Cerebellar nuclear complex (tissue), 1 donor: ENCODE results near the gene ARHGAP11A.
"Not testable (repeated sequence)": the region's sequence is repeated elsewhere in the genome, so short reads cannot be mapped to it uniquely, and the experiment has no call there.

Experiments
- DNase-seq, 2 experiments: peaks; one replicate each; lab custom pipeline; 2025; lab: John Stamatoyannopoulos, UW

ARHGAP11A gene, protein sequence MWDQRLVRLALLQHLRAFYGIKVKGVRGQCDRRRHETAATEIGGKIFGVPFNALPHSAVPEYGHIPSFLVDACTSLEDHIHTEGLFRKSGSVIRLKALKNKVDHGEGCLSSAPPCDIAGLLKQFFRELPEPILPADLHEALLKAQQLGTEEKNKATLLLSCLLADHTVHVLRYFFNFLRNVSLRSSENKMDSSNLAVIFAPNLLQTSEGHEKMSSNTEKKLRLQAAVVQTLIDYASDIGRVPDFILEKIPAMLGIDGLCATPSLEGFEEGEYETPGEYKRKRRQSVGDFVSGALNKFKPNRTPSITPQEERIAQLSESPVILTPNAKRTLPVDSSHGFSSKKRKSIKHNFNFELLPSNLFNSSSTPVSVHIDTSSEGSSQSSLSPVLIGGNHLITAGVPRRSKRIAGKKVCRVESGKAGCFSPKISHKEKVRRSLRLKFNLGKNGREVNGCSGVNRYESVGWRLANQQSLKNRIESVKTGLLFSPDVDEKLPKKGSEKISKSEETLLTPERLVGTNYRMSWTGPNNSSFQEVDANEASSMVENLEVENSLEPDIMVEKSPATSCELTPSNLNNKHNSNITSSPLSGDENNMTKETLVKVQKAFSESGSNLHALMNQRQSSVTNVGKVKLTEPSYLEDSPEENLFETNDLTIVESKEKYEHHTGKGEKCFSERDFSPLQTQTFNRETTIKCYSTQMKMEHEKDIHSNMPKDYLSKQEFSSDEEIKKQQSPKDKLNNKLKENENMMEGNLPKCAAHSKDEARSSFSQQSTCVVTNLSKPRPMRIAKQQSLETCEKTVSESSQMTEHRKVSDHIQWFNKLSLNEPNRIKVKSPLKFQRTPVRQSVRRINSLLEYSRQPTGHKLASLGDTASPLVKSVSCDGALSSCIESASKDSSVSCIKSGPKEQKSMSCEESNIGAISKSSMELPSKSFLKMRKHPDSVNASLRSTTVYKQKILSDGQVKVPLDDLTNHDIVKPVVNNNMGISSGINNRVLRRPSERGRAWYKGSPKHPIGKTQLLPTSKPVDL

DNA sequence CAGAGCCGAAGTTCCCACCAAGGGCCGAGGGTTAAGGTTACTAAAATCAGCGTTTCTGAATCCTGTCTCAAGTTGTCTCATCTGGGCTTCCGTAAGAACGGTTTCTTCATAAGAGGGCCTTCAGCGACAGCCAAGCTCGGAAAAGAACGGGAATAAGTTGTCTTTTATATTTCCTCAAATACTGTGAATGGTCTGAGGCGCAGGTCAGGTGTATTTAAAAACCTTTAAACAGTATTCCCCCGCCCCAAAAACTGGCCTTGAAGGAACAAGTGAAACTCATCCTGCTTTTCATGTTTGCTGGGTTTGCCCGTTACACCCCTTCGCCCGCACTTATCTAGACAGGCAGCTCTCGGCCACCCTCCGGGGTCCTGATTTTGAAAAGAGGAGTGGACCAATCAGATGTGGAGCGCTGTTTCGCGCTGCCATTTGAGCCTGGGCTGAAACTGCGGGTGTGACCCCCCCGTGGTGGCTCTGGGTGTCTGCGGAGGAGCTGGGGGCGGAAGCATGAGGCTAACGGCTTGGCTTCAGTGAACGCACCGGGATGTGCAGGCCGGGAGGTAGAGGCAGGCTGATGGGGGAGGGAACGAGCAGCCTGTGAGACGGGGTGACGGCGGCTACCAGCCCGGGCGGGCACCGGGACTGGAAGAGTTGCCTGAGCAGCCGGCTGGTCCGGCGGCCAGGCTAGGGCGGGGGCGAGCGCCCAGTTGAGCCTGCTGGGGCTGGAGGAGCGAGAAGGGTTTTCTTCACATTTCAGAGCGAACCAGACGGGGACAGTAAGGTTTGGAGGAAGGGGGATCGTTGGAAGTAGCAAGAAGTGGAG lies at the start of gene ARHGAP11A:
TSS of gene ARHGAP11A (plus strand) at position 454 of the 820 bp plus-strand sequence. CDS start 708 bp downstream, outside the sequence.
- not testable (repeated sequence) for DNase-seq

DNA sequence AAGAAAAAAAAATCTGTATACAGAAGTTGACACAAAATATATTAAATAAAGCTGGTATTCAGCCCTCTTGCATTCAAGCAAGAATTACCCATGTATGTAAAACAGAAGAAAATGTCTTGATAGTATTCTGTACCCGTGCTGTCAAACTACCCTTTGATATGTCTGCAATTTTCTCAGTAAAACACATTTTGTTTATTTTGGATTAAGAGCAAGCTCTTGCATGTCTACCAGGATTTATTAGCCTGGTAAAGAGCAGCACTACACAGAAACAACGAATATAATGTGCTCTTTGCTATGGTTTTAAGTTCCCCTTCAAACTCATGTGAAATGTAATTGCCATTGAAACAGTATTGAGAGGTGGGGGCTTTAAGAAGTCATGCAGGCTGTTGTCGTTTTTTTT lies 46.3 kb upstream of the ARHGAP11A start:
- DNase-seq = not testable (repeated sequence)

DNA sequence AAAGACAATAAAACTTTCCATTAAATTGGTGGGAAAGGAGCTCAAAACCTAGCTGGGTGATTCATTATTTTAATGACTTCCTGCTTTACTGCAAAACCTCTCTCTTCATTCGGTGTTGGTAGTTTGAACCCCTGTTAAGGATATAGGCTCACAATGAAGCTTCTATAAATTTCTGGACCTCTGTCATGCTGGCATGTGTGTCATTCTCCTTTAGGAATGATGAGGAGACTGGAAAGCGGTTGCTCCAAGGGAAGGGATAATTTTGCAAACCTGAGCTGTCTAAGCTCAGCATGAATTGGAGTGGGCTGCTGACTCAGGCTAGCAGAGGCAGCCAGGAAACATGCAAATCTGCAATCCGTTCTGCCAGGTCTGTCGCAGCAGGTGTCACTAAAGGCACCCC lies 36.8 kb upstream of the ARHGAP11A start:
- DNase-seq = not testable (repeated sequence)

DNA sequence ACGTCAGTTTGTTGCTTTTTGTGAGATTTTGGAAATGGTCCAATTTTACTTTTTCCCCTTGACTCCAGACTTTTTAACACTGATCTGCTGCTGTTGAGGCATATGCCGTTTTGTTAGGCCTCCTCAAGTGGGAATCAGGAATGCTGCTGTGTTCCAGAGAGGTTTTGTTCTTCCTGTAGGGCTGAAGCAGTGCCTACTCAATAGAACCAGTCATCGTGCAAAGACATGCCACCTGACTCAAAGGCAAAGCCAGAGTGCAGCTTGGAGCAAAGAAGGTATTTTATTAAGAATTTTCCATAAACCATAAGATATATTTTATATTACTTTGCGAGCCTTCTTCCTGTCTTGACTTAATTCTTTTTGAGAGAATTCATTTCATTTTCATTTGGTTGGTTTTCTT lies 29.5 kb upstream of the ARHGAP11A start:
- not testable (repeated sequence) for DNase-seq

DNA sequence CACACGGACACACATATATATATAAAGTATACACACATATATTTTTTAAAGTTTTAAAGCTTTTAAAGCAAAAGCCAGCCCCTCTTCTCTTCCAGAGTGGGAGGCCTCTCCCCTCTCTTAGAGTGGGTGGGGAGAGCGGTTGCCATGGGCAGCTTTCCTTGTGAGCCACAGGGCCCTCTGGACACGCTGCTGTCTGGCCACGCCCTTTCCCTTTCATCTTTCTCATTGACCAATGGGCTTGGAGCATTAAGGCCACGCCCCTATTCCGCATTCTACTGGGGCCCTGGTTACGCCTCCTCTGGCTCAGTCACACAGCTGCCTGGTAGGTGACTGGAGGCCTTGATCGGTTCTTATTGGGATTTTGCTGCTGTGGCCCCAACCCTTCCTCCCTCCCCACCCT lies 22.2 kb upstream of the ARHGAP11A start, which contains the start of gene GOLGA8N:
TSS of gene GOLGA8N (plus strand) at position 306 of the 400 bp plus-strand sequence.
- DNase-seq = not testable (repeated sequence)

DNA sequence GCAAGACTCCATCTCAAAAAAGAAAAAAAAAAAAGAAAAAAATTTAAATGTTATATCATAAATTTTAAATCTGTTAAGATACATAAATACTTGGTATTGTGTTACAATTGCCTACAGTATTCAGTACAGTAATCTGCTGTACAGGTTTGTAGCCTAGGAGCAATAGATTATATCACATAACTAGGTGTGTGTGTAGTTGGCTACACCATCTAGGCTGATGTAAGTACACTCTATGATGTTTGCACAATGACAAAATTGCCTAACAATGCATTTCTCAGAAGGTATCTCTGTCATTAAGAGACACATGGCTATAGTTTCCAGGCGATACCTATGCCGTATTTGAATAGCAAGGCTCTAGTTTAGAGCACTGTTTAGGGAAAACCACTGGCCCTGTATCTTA lies 5.8 kb upstream of the ARHGAP11A start:
- not testable (repeated sequence) for DNase-seq

DNA sequence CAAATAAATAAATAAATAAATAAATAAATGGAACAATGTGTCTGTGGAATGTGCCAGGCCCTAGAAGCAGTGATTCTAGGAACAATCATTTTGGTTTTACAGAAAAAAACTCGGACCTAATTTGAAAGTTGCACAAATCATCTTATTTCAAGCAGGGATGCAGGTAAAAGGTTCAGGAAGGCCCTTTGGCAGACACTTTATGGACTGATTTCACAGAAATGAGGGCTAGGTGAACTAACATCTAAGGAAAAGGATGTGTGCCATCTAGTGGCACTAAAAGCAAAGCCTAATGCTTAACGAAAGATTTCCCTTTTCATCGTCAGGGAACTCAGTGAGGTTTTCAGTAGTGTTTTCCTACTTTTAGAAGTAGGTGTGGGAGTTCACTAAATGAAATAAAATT lies 4.6 kb upstream of the ARHGAP11A start:
- not testable (repeated sequence) for DNase-seq

DNA sequence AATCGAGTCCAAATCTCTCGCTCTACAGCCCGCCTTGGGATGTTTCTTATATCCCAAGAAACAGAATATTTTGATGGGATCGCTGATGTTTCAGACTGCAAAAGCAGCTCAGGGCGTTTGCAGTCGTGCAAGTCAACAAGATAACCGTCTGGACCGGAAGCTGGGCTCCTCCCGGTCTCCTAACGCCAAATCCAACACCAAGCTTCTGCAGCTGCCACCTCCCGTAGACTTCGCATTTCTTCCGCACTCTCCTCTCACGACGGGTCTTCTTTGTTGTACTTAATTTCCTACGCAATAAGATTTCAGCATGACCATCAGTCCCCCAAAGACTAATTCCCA lies 623 bp upstream of the ARHGAP11A start:
- not testable (repeated sequence) for DNase-seq

DNA sequence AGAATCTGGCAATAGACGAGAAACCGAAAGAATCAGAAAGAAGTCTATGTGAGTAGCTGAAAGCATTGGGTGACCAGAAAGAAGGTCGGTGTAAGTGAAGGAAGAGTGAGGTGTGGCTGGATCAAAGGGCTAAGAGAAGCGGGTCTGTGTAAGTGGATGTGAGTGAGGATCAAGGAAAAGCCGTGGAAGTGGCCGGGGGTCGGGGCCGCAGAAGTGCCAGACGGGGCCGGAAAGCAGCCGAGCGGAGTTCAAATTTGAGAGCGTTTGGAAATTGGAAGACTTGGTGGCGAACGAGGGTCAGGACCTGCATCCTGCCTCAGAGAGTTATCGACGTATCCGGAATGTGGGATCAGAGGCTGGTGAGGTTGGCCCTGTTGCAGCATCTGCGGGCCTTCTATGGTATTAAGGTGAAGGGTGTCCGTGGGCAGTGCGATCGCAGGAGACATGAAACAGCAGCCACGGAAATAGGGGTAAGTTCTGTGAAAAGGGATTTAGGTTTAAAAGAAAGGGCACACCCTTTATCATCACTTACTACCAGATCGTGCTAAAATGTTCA lies 645 bp downstream of the ARHGAP11A start:
- not testable (repeated sequence) for DNase-seq

DNA sequence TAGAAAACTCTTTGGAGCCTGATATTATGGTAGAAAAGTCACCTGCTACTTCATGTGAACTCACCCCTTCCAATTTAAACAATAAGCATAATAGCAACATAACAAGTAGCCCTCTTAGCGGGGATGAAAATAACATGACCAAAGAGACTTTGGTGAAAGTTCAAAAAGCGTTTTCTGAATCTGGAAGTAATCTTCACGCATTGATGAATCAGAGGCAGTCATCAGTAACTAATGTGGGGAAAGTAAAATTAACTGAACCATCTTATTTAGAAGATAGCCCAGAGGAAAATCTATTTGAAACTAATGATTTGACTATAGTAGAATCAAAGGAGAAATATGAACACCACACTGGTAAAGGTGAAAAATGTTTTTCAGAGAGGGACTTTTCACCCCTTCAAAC lies 21.1 kb downstream of the ARHGAP11A start:
- DNase-seq = no peak

DNA sequence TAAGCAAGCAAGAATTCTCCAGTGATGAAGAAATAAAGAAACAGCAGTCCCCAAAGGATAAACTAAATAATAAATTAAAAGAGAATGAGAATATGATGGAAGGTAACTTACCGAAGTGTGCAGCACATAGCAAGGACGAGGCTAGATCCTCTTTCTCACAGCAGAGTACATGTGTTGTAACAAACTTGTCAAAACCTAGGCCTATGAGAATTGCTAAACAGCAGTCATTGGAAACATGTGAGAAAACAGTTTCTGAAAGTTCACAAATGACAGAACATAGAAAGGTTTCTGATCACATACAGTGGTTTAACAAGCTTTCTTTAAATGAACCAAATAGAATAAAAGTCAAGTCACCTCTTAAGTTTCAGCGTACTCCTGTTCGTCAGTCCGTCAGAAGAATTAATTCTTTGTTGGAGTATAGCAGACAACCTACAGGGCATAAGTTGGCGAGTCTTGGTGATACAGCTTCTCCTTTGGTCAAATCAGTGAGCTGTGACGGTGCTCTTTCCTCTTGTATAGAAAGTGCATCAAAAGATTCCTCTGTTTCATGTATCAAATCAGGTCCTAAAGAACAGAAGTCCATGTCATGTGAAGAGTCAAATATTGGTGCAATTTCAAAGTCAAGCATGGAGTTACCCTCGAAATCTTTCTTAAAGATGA lies 21.7 kb downstream of the ARHGAP11A start:
- DNase-seq = no peak

DNA sequence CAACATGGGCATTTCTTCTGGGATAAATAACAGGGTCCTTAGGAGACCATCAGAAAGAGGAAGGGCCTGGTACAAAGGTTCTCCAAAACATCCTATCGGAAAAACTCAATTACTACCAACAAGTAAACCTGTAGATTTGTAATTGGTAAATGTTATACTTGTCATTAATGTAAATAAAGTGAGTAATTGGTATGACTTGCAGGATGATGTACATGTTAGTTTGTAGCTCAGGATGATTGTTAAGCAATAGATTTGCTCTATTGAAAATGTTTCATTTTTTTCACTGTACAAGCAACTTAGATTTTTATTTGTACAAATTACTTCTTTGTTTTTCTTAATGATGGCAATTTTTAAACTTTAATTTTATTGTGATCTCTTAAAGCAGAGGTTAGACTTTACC lies 22.4 kb downstream of the ARHGAP11A start:
- DNase-seq = no peak

DNA sequence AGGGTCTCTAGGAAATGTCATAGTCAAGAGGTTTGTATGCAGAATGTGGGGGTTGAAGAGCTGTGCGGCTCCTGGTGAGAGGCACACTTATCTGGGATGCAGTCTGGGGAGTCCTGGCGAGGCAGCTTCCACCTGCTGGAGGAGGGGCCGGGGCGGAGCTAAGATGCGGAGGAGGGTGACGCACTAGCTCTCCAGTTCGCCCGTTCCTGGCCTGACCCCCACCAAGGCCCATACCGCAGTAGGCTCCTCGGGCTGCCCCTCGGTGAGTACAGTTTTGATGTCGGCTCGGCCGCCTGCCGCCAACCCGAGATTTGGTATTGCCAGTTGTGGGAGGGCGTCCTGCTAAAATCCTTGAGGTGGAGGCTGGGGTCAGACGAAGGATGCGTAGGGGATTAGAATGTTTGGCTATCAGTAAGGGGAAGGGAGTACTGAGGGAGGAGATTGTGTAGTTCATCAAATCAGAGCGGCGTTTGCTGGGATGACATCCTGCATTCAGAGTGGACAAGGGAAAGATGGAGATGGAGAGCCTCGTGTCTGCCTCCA lies 26.3 kb downstream of the ARHGAP11A start, which contains the start of gene SCG5:
TSS of gene SCG5 (plus strand) at position 194 of the 543 bp plus-strand sequence. CDS start 1,883 bp downstream, outside the sequence.
- peak; percentile 49 to 79 for DNase-seq

DNA sequence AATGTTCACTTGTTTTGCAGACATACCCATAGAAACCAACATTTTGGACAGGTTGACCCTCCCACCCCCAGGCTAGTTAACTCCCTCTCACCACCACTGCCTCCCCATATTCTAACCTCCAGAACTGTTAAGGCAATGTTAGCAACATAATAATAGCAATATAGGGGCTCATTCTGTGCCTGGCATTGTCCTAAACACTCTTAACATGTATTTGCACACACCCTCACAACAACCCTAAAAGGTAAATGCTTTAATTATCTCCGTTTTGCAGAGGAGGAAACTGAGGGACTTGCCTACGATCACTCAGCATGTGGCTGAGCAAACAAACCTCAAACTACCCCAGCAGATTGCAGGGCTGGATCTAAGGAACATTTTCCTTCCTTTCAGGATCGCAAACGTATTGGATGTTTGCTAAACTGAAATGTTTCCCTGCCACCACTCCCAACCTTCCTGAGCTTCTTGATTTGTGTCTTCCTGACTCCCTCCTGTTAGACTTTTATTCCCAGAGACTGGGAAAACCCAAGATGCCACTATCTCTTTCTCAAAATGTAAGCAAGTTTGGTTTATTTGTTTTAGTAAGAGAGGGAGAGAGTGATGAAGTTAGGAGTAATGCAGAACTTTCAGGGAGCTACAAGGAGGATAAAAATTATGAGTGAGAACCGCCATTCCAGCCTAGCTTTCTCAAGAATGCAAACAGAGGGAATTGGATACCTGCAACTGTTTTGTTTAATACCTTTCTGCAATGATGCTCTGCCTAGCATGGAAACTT lies 27.5 kb downstream of the ARHGAP11A start:
- no peak for DNase-seq

DNA sequence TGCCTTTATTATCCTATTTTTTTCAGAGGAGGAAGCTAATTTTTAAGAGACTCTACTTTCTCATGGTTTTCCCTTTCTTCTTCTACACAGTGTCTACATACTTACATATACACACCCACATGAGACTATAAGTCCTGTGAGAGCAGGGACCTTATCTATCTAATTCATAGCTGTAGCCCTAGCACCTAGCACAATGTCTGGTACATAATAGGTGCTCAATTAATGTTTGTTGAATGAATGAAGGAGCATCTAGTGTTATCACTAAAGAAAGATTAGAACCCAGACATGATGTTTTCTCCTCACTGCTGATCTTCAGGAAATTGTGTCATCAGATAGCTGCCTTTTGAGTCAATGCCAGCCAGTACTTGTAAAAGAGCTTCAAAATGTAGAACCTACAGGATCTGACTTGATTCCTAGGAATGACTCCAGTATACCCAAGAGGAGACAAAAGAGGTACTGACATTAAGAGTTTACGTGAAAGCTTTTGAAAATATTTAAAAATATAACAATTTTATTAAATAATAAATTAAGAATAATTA lies 28.7 kb downstream of the ARHGAP11A start:
- DNase-seq = no peak

DNA sequence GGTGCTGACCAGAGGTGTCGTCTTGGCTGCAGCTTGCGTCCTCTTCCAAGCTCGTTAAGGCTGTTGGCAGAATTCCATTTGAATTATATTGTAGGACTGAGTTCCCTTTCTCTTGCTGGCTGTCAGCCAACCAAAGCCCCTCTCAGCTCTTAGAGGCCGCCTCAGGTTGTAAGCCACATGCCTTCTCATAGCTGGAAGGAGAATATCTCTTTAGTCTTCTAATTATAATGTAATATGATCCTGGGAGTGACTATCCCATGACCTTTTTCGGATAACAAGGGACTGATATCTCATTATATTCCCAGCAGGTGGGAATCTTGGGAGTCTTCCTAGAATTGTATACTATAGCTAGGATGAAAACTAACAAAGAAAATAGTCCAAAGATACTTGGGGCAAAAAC lies 31.0 kb downstream of the ARHGAP11A start:
- DNase-seq = no peak

DNA sequence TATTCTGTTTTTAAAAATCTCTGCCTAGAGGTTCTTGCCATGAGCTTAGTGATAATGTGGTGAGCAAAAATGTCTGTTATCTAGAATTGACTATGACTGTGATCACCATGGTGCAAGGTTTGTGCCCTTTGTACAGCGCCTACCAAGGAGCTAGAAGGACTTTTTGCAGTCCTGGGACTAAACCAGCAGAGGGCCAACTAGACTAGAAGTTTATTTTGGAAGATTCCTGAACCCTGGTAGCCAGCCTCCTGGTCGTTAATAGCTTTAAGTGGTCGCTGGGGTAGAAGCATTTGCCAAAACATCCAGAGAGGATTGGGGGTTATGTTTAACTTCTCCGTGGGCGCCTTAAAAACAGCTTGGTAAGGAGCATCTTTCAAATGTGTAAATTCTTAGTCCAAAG lies 34.0 kb downstream of the ARHGAP11A start:
- DNase-seq = no peak

DNA sequence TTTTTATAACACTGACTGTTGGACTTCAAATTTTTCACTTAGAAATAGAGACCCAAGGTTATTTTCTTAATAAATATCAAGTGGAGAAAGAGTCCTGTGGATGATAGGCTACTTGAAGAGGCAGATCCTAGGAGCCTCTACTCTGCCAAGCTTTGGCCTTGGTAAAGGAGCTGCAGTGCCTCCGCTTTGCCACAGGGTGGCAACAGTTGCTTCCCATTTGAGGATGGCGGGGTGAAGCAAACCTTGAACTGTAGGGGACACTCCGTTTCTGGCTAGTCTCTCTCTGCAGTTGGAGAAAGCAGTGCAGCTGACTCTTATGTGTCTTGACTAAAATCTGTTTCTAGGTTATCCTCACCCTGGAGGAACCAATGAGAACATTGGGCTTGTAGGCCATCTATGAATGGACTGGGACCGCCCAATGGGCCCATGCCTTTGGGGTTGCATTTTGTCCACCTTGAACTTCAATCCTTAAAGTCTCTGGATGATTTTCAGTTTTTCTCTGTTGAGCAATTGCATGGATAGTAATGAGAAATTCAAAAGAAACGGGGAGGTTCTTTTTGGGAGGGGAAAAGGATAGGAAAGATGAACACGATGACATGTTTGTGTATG lies 36.0 kb downstream of the ARHGAP11A start:
- DNase-seq = no peak

DNA sequence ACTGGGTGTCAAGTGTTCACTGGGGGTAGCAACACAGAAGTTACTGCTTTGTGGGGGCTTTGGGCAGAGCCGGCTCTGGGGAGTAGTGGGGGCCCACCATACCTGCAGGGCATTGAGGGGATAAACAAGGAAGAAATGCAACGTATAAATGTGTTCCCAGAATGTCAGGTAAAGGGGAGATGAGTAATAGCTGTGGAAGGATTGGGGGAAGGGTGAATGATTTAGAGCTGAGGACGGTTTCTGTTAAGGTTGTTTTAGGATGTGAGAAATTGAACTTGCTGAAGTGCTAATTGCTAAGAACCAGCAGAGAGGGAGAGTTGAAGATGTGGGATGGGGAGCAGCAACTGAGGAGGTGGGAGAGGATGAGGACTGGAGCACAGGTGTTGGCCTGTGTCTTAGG lies 36.9 kb downstream of the ARHGAP11A start:
- no peak for DNase-seq
